Ovary (tissue), 3 donors: ENCODE data around the gene RNF151.

ENCODE experiments used
- EP300 ChIP-seq: sonication (generic); formaldehyde crosslinking; IDR thresholded peaks from one replicate; pipeline ENCODE4 v1.6.1; 2017; ENCODE audit warnings: antibody characterized with exemption
- POLR2A ChIP-seq: fragments of 450-650 bp; IDR thresholded peaks from one replicate; pipeline ENCODE4 v1.6.1; 2017; ENCODE audit warnings: antibody characterized with exemption, mild to moderate bottlenecking, moderate library complexity
- TF ChIP-seq, protein P1 (sequence below), 3 donors: fragments of 450-650 bp in 2 of 3; fragments of 200-600 bp in 1 of 3; IDR thresholded peaks; one replicate each; pipeline versions ENCODE4 v1.5.1 to v1.8.0; 2016 to 2022; ENCODE audit warnings: antibody characterized with exemption in 3 of 3, mild to moderate bottlenecking in 1 of 3
- donor health status: DM: no; HTN: no; CAD: no.

DNA sequence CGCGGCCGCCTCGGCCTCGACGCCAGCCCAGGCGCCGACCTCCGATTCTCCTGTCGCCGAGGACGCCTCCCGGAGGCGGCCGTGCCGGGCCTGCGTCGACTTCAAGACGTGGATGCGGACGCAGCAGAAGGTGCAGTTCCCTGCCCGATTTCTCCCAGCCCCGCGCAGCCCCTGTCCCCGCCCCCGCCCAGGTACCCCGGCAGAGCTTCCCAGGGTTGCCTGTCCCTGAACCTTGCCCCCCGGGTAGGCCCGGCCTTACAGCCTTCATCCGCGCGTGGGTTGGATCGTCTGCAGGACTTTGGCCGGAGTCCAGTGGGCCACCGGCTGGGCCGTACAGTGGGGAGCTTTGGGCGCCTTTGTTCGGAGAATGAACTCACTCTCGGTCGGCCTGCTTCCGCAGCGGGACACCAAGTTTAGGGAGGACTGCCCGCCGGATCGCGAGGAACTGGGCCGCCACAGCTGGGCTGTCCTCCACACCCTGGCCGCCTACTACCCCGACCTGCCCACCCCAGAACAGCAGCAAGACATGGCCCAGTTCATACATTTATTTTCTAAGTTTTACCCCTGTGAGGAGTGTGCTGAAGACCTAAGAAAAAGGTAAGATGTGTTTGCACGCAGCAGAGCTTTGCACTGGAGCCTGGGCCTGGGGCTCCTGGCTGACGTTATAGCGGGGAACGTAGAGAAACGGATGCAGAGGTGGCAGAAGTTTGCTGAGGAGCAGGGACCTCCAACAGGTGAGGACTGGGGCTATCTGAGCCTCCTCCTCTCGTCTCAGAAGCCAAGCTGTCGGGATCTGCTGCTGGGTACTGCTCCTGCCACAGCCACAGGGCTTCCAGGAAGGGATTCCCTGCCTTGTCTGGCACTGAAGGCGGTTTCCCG, 17.9 kb downstream of the RNF151 start:
- TF ChIP-seq POLR2A (no peak), EP300 (no peak)
- TF ChIP-seq, protein P1, sequence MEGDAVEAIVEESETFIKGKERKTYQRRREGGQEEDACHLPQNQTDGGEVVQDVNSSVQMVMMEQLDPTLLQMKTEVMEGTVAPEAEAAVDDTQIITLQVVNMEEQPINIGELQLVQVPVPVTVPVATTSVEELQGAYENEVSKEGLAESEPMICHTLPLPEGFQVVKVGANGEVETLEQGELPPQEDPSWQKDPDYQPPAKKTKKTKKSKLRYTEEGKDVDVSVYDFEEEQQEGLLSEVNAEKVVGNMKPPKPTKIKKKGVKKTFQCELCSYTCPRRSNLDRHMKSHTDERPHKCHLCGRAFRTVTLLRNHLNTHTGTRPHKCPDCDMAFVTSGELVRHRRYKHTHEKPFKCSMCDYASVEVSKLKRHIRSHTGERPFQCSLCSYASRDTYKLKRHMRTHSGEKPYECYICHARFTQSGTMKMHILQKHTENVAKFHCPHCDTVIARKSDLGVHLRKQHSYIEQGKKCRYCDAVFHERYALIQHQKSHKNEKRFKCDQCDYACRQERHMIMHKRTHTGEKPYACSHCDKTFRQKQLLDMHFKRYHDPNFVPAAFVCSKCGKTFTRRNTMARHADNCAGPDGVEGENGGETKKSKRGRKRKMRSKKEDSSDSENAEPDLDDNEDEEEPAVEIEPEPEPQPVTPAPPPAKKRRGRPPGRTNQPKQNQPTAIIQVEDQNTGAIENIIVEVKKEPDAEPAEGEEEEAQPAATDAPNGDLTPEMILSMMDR (IDR thresholded peaks at IDR 0.05) = no peak
